NCI-H1105 (cell line): ENCODE results near the gene BEST2.

Source experiments
- DNase-seq: peaks from one replicate; lab custom pipeline; 2025; lab: John Stamatoyannopoulos, UW

BEST2 gene

GRCh38 chr19:12769689-12770088 is 18.1 kb downstream of the BEST2 start:
- DNase-seq: no peak

- DNase-seq: no peak
Measured at GRCh38 chr19:12770922-12771321, 19.3 kb downstream of the BEST2 start.

GRCh38 chr19:12772323-12772722 is 20.7 kb downstream of the BEST2 start:
- no peak for DNase-seq

GRCh38 chr19:12773571-12773970 is 22.0 kb downstream of the BEST2 start:
- DNase-seq: no peak

- DNase-seq: peak; percentile 95
Measured at GRCh38 chr19:12774588-12775555, 23.3 kb downstream of the BEST2 start, which contains the start of gene HOOK2. Gene HOOK2 (minus strand): TSS chr19:12775552. CDS start chr19:12775449, 103 bp downstream.

- DNase-seq: peak; percentile 74
Measured at GRCh38 chr19:12777217-12778016, 25.8 kb downstream of the BEST2 start.

GRCh38 chr19:12778017-12778904 is 26.7 kb downstream of the BEST2 start:
- peak; percentile 85 for DNase-seq

- DNase-seq: no peak
Measured at GRCh38 chr19:12778905-12779161, 27.2 kb downstream of the BEST2 start.

- peak; percentile 20 for DNase-seq
Measured at GRCh38 chr19:12779162-12779993, 27.8 kb downstream of the BEST2 start.

- peak; percentile 52 for DNase-seq
Measured at GRCh38 chr19:12782174-12782423, 30.5 kb downstream of the BEST2 start.

GRCh38 chr19:12782424-12783290 is 31.1 kb downstream of the BEST2 start:
- DNase-seq: peak; percentile 78

GRCh38 chr19:12783291-12783848 is 31.8 kb downstream of the BEST2 start:
- DNase-seq: no peak

GRCh38 chr19:12783849-12784393 is 32.3 kb downstream of the BEST2 start:
- DNase-seq: no peak

GRCh38 chr19:12784394-12784870 is 32.8 kb downstream of the BEST2 start:
- DNase-seq: no peak

GRCh38 chr19:12784871-12785430 is 33.4 kb downstream of the BEST2 start:
- DNase-seq: no peak

GRCh38 chr19:12785431-12786031 is 33.9 kb downstream of the BEST2 start:
- DNase-seq: no peak

- no peak for DNase-seq
Measured at GRCh38 chr19:12786141-12786870, 34.7 kb downstream of the BEST2 start.

- no peak for DNase-seq
Measured at GRCh38 chr19:12786952-12787351, 35.4 kb downstream of the BEST2 start.
